ENCODE data around the gene SOWAHA.

DNA sequence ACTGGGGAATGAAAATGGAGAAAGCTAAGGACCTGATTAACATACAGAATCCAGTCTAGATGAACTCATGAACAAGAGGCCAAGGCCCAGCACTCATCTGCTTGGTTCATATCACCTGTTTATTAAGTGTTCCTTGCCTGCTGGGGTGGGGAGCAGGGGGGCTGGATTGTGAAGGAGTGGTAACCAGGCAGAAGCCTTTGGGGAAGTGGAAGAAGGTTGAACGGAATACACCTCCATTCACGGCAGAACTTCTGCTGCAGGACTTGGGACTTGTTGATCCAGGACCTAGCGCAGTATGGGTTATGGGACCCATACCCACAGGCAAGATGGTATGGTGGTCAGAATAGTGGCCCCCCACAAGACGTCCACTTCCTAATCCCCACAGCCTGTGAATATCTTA is 27.2 kb upstream of the SOWAHA start:
- no peak for TF ChIP-seq POLR2AphosphoS5 (IDR thresholded peaks at IDR 0.05)
- TF ChIP-seq, protein P1, sequence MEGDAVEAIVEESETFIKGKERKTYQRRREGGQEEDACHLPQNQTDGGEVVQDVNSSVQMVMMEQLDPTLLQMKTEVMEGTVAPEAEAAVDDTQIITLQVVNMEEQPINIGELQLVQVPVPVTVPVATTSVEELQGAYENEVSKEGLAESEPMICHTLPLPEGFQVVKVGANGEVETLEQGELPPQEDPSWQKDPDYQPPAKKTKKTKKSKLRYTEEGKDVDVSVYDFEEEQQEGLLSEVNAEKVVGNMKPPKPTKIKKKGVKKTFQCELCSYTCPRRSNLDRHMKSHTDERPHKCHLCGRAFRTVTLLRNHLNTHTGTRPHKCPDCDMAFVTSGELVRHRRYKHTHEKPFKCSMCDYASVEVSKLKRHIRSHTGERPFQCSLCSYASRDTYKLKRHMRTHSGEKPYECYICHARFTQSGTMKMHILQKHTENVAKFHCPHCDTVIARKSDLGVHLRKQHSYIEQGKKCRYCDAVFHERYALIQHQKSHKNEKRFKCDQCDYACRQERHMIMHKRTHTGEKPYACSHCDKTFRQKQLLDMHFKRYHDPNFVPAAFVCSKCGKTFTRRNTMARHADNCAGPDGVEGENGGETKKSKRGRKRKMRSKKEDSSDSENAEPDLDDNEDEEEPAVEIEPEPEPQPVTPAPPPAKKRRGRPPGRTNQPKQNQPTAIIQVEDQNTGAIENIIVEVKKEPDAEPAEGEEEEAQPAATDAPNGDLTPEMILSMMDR (IDR thresholded peaks at IDR 0.05), result no peak

All from prostate gland (tissue), 2 donors.